ENCODE measurements around the gene CNTNAP2. TPM values are rescaled to one million over a fixed set of nuclear protein-coding genes. Genes with fewer than 3 reads are reported as not detected.

Gene CNTNAP2
- total and polyA plus RNA-seq, 3 donors from 2014 or later: 4.3 to 6.1 (median 4.4) TPM

- Histone ChIP-seq H3K27ac (no peak overlapping the region), H3K4me1 (no peaks in the 10 kb centered on the region), H3K36me3 (ENCODE audit: low read depth, missing control alignments) (no peaks in the 10 kb centered on the region), H3K4me3 (no peak overlapping the region), H3K27me3 (no peaks in the 10 kb centered on the region), H3K9me3 (no peaks in the 10 kb centered on the region)
- 48 to 56% methylated on average over 4 of the region's 4 CpGs for WGBS, 2 donors
- no peak for DNase-seq
- intact Hi-C loops (cut with DNase I; ENCODE audit: low total_unique reads): no loop called here
- TF ChIP-seq POLR2A (IDR thresholded peaks at IDR 0.05): no peak
- no peak for TF ChIP-seq CTCF (IDR thresholded peaks at IDR 0.05)
Measured at GRCh38 chr7:146636033-146636356, 519.4 kb downstream of the CNTNAP2 start.

DNA sequence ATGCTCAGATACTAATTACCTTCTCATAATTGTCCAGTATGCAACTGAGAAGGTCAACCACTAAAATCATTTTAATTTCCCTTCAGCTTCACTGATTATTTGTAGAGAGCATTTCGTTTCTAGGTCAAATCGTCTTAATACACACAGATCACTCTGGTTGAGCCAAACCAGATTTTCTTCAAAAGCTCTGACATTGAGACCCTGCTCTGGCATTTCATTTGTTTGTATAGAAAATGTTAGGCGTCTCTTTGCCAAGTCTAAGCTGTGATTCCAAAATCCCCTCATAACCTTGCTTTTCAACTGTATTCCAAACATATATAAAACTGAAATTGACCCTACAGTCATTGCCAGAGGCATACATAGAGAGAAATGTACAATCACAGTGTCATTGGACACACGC is 520.0 kb downstream of the CNTNAP2 start:
- no peaks in the 10 kb centered on the region for H3K36me3 ChIP-seq (ENCODE audit: low read depth, missing control alignments)
- no peaks in the 10 kb centered on the region for H3K9me3 ChIP-seq
- 34 to 51% methylated on average over 4 of the region's 4 CpGs for WGBS, 2 donors

DNA sequence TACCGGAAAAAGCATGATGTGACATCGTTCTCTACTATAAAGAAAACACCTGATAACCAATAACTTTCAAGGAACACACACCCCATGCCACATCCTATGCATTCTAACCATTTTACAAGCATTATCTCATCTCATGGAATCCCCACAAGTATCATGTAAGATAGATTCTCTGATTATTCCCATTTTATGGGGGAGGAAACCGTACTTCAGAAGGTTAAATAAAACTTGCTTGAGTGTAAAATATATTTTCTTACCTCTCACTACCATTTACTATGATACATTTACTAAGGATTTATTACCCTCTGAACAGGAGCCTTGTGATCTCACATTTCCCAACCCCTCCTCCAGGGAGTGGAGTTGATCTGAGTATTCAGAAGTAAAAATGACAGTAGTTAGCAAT is 522.7 kb downstream of the CNTNAP2 start:
- Histone ChIP-seq H3K36me3 (ENCODE audit: low read depth, missing control alignments) (no peaks in the 10 kb centered on the region), H3K9me3 (no peaks in the 10 kb centered on the region), H3K4me1 (no peaks in the 10 kb centered on the region), H3K4me3 (no peak overlapping the region), H3K27ac (no peak overlapping the region), H3K27me3 (no peaks in the 10 kb centered on the region)
- 91 to 92% methylated on average over 3 of the region's 3 CpGs for WGBS, 2 donors
- intact Hi-C loops (cut with DNase I; ENCODE audit: low total_unique reads): no loop called here
- no peak for DNase-seq
- TF ChIP-seq POLR2A (IDR thresholded peaks at IDR 0.05) (no peak), CTCF (IDR thresholded peaks at IDR 0.05) (no peak)

More for the DNA sequence above, 520.0 kb downstream of the CNTNAP2 start:
- no peak overlapping the region for H3K4me3 ChIP-seq
- TF ChIP-seq POLR2A (IDR thresholded peaks at IDR 0.05): no peak
- no peak for TF ChIP-seq CTCF (IDR thresholded peaks at IDR 0.05)
- no peak for DNase-seq
- H3K27me3 ChIP-seq: no peaks in the 10 kb centered on the region
- no peak overlapping the region for H3K27ac ChIP-seq
- no peaks in the 10 kb centered on the region for H3K4me1 ChIP-seq
- intact Hi-C loops (cut with DNase I; ENCODE audit: low total_unique reads): no loop called here

DNA sequence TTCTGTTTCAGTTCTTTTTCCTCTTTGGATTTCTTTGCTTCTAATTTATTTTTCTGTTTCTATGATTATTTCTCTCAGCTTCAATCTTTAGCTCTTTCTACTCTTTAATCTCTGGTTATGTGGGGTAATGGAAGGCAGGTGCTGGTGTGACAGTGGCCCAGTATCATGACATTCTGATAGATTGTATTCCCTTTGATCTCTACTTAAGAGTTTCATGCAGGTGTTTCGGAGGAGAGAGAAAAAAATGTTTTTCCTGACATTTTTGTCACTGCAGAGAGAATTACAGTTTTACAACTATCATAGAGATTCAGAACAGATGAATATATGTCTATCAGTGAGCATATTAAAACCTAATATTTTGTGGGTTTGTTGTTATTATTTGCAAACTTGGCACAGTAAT is 524.9 kb downstream of the CNTNAP2 start:
- 78 to 87% methylated on average over 1 of the region's 1 CpG for WGBS, 2 donors
- Histone ChIP-seq H3K9me3 (no peaks in the 10 kb centered on the region), H3K27ac (no peak overlapping the region), H3K36me3 (ENCODE audit: low read depth, missing control alignments) (no peaks in the 10 kb centered on the region), H3K27me3 (no peaks in the 10 kb centered on the region), H3K4me3 (no peak overlapping the region), H3K4me1 (no peaks in the 10 kb centered on the region)
- TF ChIP-seq POLR2A (IDR thresholded peaks at IDR 0.05) (no peak), CTCF (IDR thresholded peaks at IDR 0.05) (no peak)
- intact Hi-C loops (cut with DNase I; ENCODE audit: low total_unique reads): no loop called here
- no peak for DNase-seq

- WGBS, 2 donors: 75 to 86% methylated on average over 3 of the region's 3 CpGs
- H3K36me3 ChIP-seq (ENCODE audit: low read depth, missing control alignments): no peaks in the 10 kb centered on the region
- H3K9me3 ChIP-seq: no peaks in the 10 kb centered on the region
- TF ChIP-seq CTCF (IDR thresholded peaks at IDR 0.05) (no peak), POLR2A (IDR thresholded peaks at IDR 0.05) (no peak)
- H3K27me3 ChIP-seq: no peaks in the 10 kb centered on the region
- DNase-seq: no peak
- no peak overlapping the region for H3K4me3 ChIP-seq
- no peaks in the 10 kb centered on the region for H3K4me1 ChIP-seq
- intact Hi-C loops (cut with DNase I; ENCODE audit: low total_unique reads): no loop called here
- no peak overlapping the region for H3K27ac ChIP-seq
Measured at GRCh38 chr7:146645383-146645976, 528.9 kb downstream of the CNTNAP2 start.

All from testis (tissue), 3 donors.